OCI-LY3 (cell line): ENCODE results near the gene COMMD4.

Experiments
- EZH2phosphoT487 ChIP-seq: fragments of 200-600 bp; shearing (Covaris generic); IDR thresholded peaks from 2 replicates; pipeline ENCODE4 v1.6.1; 2018; ENCODE audit warnings: antibody characterized with exemption, mixed run types, low read depth
- TF ChIP-seq, protein P1 (sequence below): fragments of 200-600, 300-600 bp; sonication (generic); IDR thresholded peaks from 2 replicates; pipeline ENCODE4 v1.5.1; 2014; ENCODE audit warnings: antibody characterized with exemption, low read length, low read depth

GRCh38 chr15:75356006-75356405, 20.1 kb downstream of the COMMD4 start:
- TF ChIP-seq, protein P1, sequence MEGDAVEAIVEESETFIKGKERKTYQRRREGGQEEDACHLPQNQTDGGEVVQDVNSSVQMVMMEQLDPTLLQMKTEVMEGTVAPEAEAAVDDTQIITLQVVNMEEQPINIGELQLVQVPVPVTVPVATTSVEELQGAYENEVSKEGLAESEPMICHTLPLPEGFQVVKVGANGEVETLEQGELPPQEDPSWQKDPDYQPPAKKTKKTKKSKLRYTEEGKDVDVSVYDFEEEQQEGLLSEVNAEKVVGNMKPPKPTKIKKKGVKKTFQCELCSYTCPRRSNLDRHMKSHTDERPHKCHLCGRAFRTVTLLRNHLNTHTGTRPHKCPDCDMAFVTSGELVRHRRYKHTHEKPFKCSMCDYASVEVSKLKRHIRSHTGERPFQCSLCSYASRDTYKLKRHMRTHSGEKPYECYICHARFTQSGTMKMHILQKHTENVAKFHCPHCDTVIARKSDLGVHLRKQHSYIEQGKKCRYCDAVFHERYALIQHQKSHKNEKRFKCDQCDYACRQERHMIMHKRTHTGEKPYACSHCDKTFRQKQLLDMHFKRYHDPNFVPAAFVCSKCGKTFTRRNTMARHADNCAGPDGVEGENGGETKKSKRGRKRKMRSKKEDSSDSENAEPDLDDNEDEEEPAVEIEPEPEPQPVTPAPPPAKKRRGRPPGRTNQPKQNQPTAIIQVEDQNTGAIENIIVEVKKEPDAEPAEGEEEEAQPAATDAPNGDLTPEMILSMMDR = no peak
- no peak for TF ChIP-seq EZH2phosphoT487
